ENCODE data around the gene EPC2. TPM values are rescaled to one million over a fixed set of nuclear protein-coding genes. Genes with fewer than 3 reads are reported as not detected.
A peak's percentile ranks its signal among the peaks of the same experiment; 100 is the strongest.

The EPC2 gene
- 106 TPM for total RNA-seq

- FAIRE-seq (no peak), DNase-seq (ENCODE audit: low spot score in 2 of 2) (peak; percentile 82 to 90)
Measured at GRCh38 chr2:148643998-148644882, at the start of gene EPC2. Gene EPC2 (plus strand): TSS chr2:148644751. CDS start chr2:148645018, 267 bp downstream.

GRCh38 chr2:148596018-148596417 lies 48.5 kb upstream of the EPC2 start:
- DNase-seq (ENCODE audit: low spot score in 2 of 2) (no peak), FAIRE-seq (no peak)

GRCh38 chr2:148599109-148599991 lies 45.2 kb upstream of the EPC2 start:
- FAIRE-seq (no peak), DNase-seq (ENCODE audit: low spot score in 2 of 2) (no peak)

GRCh38 chr2:148602885-148603561 lies 41.5 kb upstream of the EPC2 start:
- FAIRE-seq: no peak

GRCh38 chr2:148603562-148603920 lies 41.0 kb upstream of the EPC2 start:
- DNase-seq (ENCODE audit: low spot score in 2 of 2) (no peak), FAIRE-seq (no peak)

More at GRCh38 chr2:148602885-148603561, 41.5 kb upstream of the EPC2 start:
- no peak for DNase-seq (ENCODE audit: low spot score in 2 of 2)

GRCh38 chr2:148604927-148605326 lies 39.6 kb upstream of the EPC2 start:
- DNase-seq (ENCODE audit: low spot score in 2 of 2): no peak
- FAIRE-seq: no peak

- DNase-seq (ENCODE audit: low spot score in 2 of 2) (no peak), FAIRE-seq (no peak)
Measured at GRCh38 chr2:148607566-148607965, 37.0 kb upstream of the EPC2 start.

- no peak for DNase-seq (ENCODE audit: low spot score in 2 of 2)
- FAIRE-seq: no peak
Measured at GRCh38 chr2:148613231-148614013, 31.1 kb upstream of the EPC2 start.

- DNase-seq (ENCODE audit: low spot score in 2 of 2) (no peak), FAIRE-seq (no peak)
Measured at GRCh38 chr2:148614014-148614321, 30.6 kb upstream of the EPC2 start.

- no peak for FAIRE-seq
Measured at GRCh38 chr2:148614322-148615049, 30.1 kb upstream of the EPC2 start.

GRCh38 chr2:148615381-148615841 lies 29.1 kb upstream of the EPC2 start:
- no peak for FAIRE-seq

More at GRCh38 chr2:148614322-148615049, 30.1 kb upstream of the EPC2 start:
- DNase-seq (ENCODE audit: low spot score in 2 of 2): peak; percentile 4 to 27

GRCh38 chr2:148616662-148617061 lies 27.9 kb upstream of the EPC2 start:
- FAIRE-seq (no peak), DNase-seq (ENCODE audit: low spot score in 2 of 2) (no peak)

More at GRCh38 chr2:148615381-148615841, 29.1 kb upstream of the EPC2 start:
- DNase-seq (ENCODE audit: low spot score in 2 of 2): peak in 1 of 2 donors; percentile 14

GRCh38 chr2:148617219-148617618 lies 27.3 kb upstream of the EPC2 start:
- FAIRE-seq (no peak), DNase-seq (ENCODE audit: low spot score in 2 of 2) (no peak)

- FAIRE-seq: no peak
Measured at GRCh38 chr2:148619560-148620195, 24.9 kb upstream of the EPC2 start.

GRCh38 chr2:148622366-148622765 lies 22.2 kb upstream of the EPC2 start:
- DNase-seq (ENCODE audit: low spot score in 2 of 2): no peak
- no peak for FAIRE-seq

More at GRCh38 chr2:148619560-148620195, 24.9 kb upstream of the EPC2 start:
- DNase-seq (ENCODE audit: low spot score in 2 of 2): no peak

GRCh38 chr2:148623086-148623485 lies 21.5 kb upstream of the EPC2 start:
- FAIRE-seq (no peak), DNase-seq (ENCODE audit: low spot score in 2 of 2) (no peak)

- DNase-seq (ENCODE audit: low spot score in 2 of 2) (no peak), FAIRE-seq (no peak)
Measured at GRCh38 chr2:148627224-148627623, 17.3 kb upstream of the EPC2 start.

- FAIRE-seq (no peak), DNase-seq (ENCODE audit: low spot score in 2 of 2) (no peak)
Measured at GRCh38 chr2:148634749-148635148, 9.8 kb upstream of the EPC2 start.

GRCh38 chr2:148638543-148638942 lies 6.0 kb upstream of the EPC2 start:
- no peak for FAIRE-seq

More at GRCh38 chr2:148638543-148638942, 6.0 kb upstream of the EPC2 start:
- DNase-seq (ENCODE audit: low spot score in 2 of 2): no peak

All from frontal cortex (tissue), 4 donors.